NCI-H774 (cell line): ENCODE measurements around the gene AP1AR.
A peak's percentile ranks its signal among the peaks of the same experiment; 100 is the strongest.
"Not testable (repeated sequence)": the region's sequence is repeated elsewhere in the genome, so short reads cannot be mapped to it uniquely, and the experiment has no call there.

ENCODE experiments used
- DNase-seq: peaks from one replicate; lab custom pipeline; 2025; lab: John Stamatoyannopoulos, UW

The AP1AR gene

GRCh38 chr4:112279025-112279881 lies 47.7 kb downstream of the AP1AR start:
- no peak for DNase-seq

- DNase-seq, result no peak
These were observed 48.3 kb downstream of the AP1AR start for GRCh38 chr4:112279882-112280315.

GRCh38 chr4:112280386-112281056 lies 48.9 kb downstream of the AP1AR start:
- DNase-seq, result no peak

- not testable (repeated sequence) for DNase-seq
These were observed 50.4 kb downstream of the AP1AR start for GRCh38 chr4:112281895-112282398.

DNA sequence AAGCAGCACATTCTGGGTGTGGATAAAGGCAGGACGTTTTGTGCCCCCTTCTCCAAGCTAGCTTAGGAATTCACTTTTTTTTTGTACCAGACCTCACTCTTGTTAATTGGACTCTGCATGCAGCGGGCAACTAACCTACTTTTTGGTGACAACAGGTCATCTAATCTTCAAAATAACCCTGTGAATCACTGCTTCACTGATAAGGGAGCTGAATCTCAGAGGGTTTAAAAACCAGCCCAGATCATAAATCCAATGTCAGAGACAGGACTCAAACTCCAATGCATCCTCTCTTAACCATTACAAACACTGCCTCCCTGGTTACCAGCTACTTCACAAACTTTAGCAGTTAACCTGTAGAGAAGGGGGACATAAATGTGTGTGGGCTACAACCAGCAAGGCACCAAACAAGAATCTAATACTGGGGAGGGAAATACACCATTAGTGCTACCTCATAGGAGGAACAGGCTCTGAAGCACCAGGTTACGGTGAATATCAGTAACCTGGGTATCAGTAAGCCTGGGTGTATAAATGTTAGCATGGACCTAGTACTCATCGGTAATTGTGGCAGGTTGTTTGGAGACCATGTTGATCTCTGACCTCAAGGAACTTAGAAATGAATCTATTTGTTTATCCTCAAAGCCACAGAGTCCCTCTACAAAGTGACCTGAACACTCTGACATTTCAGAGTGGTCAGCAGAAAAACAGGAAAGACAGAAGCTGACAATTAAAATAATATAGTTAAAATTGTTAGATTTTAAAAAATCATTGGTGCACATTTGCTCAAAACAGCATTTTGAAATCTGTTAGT lies 51.5 kb downstream of the AP1AR start:
- no peak for DNase-seq

DNA sequence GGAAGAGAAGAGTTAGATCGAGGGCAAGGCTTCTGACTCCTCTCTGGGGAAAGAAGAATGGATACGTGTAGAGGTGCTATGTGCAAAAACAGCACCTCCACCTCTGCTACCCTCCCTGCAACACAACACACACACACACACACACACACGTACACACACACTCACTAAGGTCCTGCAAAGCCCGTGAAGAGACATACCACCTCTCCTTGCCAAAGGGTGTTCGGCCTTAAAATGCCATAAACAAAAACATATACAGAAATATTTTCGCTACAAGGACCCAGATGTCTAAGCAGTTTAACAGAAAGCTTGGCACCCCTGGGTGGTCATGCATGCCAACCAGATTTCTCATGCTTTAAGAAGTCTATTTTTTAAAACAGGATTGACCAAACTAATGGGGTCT lies 52.6 kb downstream of the AP1AR start:
- DNase-seq, result no peak

DNA sequence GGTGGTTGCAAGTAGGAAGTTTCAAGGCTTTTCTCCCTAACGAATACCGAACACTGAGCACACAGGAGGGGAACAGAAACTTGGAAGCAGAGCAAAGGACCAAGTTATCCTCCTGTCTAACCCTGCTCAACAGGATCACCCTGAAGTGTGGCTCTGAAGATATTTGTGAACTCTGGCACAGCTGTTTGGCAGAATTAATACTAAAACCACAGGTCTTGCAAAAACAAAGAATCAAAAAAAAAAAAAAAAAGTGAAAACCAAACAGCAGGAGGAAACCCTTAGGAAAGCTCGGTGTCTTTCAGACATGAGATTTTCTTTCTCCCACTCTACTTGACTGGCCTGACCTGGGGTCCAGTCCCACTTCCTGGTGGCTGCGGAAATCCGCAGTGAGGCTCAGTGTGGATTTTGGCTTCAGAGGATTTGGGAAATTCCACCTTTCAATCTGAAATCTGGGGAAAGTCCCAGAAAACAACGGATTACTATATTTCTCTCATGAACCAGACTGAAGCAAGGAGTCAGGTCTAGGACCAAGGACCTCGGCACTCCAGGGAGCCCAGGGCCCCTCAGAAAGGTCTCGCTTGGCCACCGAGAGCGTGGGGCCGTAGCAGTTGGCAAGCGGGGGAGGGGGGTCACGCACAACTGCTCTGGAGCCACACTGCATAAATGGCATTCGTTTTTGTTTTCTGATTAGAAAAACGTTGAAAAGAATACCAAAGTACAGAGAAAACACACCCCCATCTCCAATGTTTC lies 53.2 kb downstream of the AP1AR start:
- no peak for DNase-seq

- no peak for DNase-seq
These were observed 55.8 kb downstream of the AP1AR start for GRCh38 chr4:112287258-112287989.

DNA sequence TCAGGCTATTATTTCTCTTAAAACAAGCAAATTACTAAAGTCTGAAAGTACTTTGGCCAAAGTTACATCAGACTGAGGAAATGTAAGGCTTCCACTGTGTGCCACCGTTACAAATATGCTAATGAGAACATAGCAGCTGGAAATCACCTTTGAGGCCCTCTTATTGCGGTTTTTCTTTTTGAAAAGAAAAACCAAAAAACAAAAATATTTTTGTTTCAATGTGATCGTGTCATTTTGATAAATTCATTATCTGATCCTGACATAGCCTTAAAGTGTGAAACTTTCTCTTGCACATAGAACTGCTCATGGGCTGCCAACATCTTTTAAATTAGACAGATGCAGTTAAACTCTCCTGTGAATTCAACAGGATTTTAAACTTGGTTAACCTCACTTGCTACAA lies 56.9 kb downstream of the AP1AR start:
- no peak for DNase-seq

GRCh38 chr4:112289407-112290253 lies 58.0 kb downstream of the AP1AR start:
- no peak for DNase-seq

GRCh38 chr4:112290341-112290740 lies 58.8 kb downstream of the AP1AR start:
- DNase-seq, result no peak

DNA sequence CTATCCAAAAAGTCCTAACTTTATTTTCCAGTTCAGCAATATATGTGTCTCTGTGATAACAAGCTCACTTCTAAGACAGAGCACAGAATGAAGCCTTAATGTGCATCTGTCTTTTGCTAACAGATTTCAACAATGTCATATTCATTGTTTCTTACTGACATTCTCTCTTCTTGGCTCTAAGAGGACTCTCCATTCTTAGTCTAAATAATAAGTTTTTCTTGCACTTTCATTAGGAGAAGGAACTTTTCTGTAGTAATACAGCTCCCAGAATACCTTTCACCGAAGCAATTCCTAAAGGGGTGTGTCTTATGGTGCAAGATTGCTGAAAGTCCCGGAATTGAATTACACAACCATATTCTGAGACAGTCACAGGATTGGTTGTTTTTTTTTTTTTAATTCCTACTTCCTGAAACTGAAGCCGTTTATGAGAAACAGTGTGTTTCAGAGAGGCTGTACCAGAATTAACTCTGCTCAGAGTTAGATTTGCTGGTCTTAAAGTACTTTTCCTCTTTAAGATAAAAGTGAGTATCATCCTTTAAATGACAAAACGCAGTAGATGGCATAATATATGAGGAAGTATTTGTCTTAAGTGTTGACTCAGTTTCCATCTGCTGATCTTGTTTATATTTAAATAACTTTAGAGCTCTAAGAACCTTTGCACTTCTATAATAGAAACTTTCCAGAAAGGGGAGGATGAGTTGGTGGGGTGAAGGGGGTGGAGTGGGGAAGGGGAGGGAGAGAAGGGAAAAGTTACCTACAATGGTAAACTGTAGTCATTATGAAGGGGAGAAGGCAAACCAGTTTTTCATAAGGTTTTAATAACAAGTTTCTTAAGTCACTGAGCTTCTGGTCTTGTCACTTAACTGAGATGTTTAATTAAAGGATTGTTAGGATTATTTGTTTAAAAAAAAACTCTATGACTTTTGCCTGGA lies 65.6 kb downstream of the AP1AR start, which contains the start of gene ALPK1:
ALPK1 (plus strand) TSS at position 421 of the 932 bp plus-strand sequence.
- DNase-seq, result peak; percentile 8

- no peak for DNase-seq
These were observed 68.1 kb downstream of the AP1AR start for GRCh38 chr4:112299721-112300120.

- no peak for DNase-seq
These were observed 71.0 kb downstream of the AP1AR start for GRCh38 chr4:112302320-112303274.

- not testable (repeated sequence) for DNase-seq
These were observed 73.9 kb downstream of the AP1AR start for GRCh38 chr4:112305477-112305876.

- not testable (repeated sequence) for DNase-seq
These were observed 77.7 kb downstream of the AP1AR start for GRCh38 chr4:112309263-112309791.

DNA sequence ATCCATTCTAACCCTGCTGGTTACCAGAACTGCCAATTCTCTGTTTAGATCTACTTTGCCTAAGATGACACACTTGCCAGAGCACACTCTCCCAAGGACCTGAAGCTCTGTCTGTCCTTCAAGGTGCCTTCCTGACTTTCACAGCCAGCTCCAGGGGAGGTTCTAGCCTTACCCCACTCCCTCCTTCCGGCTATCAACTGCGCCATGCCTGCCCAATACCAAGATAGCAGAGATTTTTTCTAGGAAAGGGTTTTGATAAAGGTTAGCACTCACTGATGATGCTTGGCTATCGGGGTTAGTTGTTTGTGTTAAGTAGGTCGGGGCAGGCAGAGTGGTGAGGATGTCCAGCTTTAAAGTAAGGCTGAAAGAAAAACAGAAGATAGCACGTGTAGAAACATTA lies 79.9 kb downstream of the AP1AR start:
- DNase-seq, result no peak
